Measurements from ENCODE around the gene AMPH. TPM values are rescaled to one million over a fixed set of nuclear protein-coding genes. Genes with fewer than 3 reads are reported as not detected.

AMPH gene
- polyA plus RNA-seq, 1 experiment: 1.5 TPM

DNA sequence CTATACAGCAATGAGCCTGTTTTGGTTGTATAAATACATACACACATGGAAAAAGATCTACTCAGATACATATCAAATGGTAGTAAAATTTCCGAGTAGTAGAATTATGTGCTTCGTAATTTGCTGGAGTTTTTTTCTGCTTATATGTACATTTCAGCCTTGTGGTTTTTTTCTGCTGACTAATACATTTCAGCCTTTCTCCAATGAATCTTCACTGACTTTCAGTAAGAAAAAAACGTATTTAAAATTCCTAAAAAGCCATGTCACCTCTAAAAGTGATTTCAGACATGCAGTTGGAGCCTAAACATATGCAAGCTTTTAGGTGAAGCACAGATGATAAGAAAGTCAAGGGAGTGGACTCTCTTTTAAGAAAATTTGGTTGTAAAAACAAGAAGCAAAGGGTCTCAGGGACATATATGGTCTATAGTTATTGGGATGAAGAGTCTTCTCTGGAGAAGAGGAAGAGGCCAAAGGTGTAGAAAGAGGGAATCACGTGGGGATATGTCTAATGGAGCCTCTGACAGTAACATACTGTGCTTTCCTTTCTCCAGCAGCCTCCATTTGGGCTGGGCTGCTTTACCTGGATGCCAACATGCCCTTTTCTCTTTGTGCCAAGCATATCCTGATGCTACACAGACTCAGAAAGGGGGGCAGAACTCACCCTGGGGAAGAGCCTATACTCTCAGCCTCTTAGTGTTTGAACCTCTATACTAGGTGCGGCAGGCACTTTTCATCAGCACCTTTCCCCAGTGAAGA lies 2.4 kb downstream of the AMPH start:
- POLR2A ChIA-PET: interaction anchor here (0.7 kb wide), 1 partner anchor 176 kb away, joined by 3 read pairs; no protein-coding TSS in a partner anchor
- Histone ChIP-seq H3K36me3 (ENCODE audit: control insufficient read depth, insufficient read depth, low read length) (no peaks in the 10 kb centered on the region), H3K4me3 (ENCODE audit: low read depth, low read length) (no peak overlapping the region), H3K27me3 (ENCODE audit: control insufficient read depth, insufficient read depth, low read length) (0 out of 2 replicates have a peak, but pooled peaks cover 3% of the 10 kb centered on the region)
- peak; percentile 38 for DNase-seq (ENCODE audit: low read depth)
- CTCF ChIA-PET: no interaction called here
- no peak for TF ChIP-seq CTCF (IDR thresholded peaks at IDR 0.05; ENCODE audit: insufficient read depth, low read depth, low read length)

GRCh38 chr7:38625866-38626265 lies 5.3 kb downstream of the AMPH start:
- DNase-seq (ENCODE audit: low read depth): no peak
- H3K36me3 ChIP-seq (ENCODE audit: control insufficient read depth, insufficient read depth, low read length): no peaks in the 10 kb centered on the region
- ChIA-PET POLR2A (no interaction called here), CTCF (no interaction called here)
- TF ChIP-seq CTCF (IDR thresholded peaks at IDR 0.05; ENCODE audit: insufficient read depth, low read depth, low read length): no peak
- no peak overlapping the region for H3K4me3 ChIP-seq (ENCODE audit: low read depth, low read length)
- H3K27me3 ChIP-seq (ENCODE audit: control insufficient read depth, insufficient read depth, low read length): 0 out of 2 replicates have a peak, but pooled peaks cover 3% of the 10 kb centered on the region

DNA sequence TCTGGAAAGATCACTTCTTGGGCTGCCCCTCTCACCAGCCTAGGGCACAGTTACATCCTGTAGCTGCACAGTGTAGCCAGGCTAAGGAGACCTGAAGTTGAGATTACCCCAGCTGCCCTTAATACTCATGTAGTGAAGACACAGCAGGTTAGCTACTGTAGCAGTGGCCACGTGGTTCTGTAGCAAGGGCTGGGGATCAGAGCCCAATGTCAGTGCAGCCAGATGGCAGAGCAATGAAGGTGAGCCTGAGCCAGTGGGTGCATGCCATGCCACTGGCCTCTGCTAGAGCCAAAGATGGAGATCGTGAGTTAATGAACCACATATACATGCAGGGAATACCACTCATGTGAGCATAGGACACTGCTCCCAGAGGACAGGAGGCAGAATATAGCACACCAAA lies 15.5 kb downstream of the AMPH start:
- POLR2A ChIA-PET: no interaction called here
- CTCF ChIA-PET: interaction anchor here (1.0 to 1.3 kb wide), 3 partner anchors 9 to 45 kb away, joined by 3 read pairs; no protein-coding TSS in a partner anchor
- Histone ChIP-seq H3K4me3 (ENCODE audit: low read depth, low read length) (no peak overlapping the region), H3K27me3 (ENCODE audit: control insufficient read depth, insufficient read depth, low read length) (no peaks in the 10 kb centered on the region), H3K36me3 (ENCODE audit: control insufficient read depth, insufficient read depth, low read length) (no peaks in the 10 kb centered on the region)
- no peak for DNase-seq (ENCODE audit: low read depth)
- TF ChIP-seq CTCF (IDR thresholded peaks at IDR 0.05; ENCODE audit: insufficient read depth, low read depth, low read length): no peak

DNA sequence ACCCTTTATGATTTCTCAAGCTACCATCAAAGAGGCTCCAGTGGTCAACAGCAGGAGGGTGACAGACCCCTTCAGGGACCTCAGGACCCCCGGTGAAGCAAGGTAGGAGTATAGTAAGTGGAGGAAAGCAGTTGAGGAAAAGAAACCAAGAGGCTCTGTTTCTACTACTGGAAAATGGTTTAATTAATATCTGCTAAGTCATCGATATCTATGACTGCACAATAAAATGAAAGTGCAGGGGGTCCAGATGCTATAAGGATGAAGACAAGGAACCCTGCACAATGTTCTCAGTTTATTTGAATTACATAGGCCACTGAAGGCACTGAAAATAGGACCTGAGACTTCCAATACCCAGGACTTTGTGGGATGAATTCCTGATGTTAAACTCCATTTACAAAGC lies 23.7 kb downstream of the AMPH start:
- ChIA-PET POLR2A (interaction anchor here (0.6 kb wide), 1 partner anchor 226 kb away, joined by 3 read pairs; no protein-coding TSS in a partner anchor), CTCF (interaction anchor here (0.9 to 1.0 kb wide), 3 partner anchors 9 to 53 kb away, joined by 3 read pairs; no protein-coding TSS in a partner anchor)
- Histone ChIP-seq H3K27me3 (ENCODE audit: control insufficient read depth, insufficient read depth, low read length) (no peaks in the 10 kb centered on the region), H3K4me3 (ENCODE audit: low read depth, low read length) (no peak overlapping the region), H3K36me3 (ENCODE audit: control insufficient read depth, insufficient read depth, low read length) (no peaks in the 10 kb centered on the region)
- TF ChIP-seq CTCF (IDR thresholded peaks at IDR 0.05; ENCODE audit: insufficient read depth, low read depth, low read length): no peak
- DNase-seq (ENCODE audit: low read depth): no peak

DNA sequence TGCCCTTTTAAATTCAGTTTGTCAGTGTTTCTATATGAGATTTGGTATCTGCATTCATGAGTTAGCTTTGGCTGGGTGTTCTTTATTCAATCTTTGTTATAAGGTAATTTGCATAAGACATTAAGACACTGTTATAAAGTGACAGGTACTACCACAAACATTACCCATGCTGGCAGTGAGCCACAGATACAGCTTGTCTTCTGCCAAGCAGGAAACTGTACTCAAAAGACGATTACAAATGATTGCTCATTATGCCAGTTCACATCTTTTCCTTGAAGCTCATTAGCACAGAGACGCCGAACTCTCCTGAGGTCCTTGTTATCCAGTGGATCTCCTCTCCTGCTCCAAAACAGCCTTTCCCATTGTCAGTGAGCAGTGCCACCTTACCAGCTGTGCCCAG lies 30.4 kb downstream of the AMPH start:
- no peak overlapping the region for H3K4me3 ChIP-seq (ENCODE audit: low read depth, low read length)
- ChIA-PET POLR2A (no interaction called here), CTCF (interaction anchor here (0.9 to 1.2 kb wide), 2 partner anchors 11 to 22 kb away, joined by 3 read pairs; no protein-coding TSS in a partner anchor)
- H3K36me3 ChIP-seq (ENCODE audit: control insufficient read depth, insufficient read depth, low read length): no peaks in the 10 kb centered on the region
- H3K27me3 ChIP-seq (ENCODE audit: control insufficient read depth, insufficient read depth, low read length): no peaks in the 10 kb centered on the region
- DNase-seq (ENCODE audit: low read depth): no peak
- TF ChIP-seq CTCF (IDR thresholded peaks at IDR 0.05; ENCODE audit: insufficient read depth, low read depth, low read length): no peak

Measured in BJ (cell line).